Body of pancreas (tissue), 4 donors: ENCODE results near the gene USP7. TPM values are rescaled to one million over a fixed set of nuclear protein-coding genes. Genes with fewer than 3 reads are reported as not detected.

Experiments
- ATAC-seq: fragments of 150-250 bp; one replicate; pipeline ENCODE4 v1.9.1; 2016
- DNase-seq, 4 donors: peaks; one replicate each; pipeline ENCODE4 v3.0.0-alpha.2; 2019
- H3K27ac ChIP-seq, 4 donors: fragments of 200-600 bp; sonication (generic); 1 replicate in 3 of 4; 2 replicates in 1 of 4; pipeline versions ENCODE4 v1.5.1 to v1.6.1; 2016 to 2019; ENCODE audit warnings: mild to moderate bottlenecking in 1 of 4, mixed read lengths in 1 of 4, moderate library complexity in 1 of 4
- H3K27me3 ChIP-seq, 2 donors: fragments of 200-600 bp; sonication (generic); one replicate each; pipeline ENCODE4 v1.6.0; 2016; ENCODE audit warnings: mild to moderate bottlenecking in 1 of 2
- H3K36me3 ChIP-seq, 2 donors: fragments of 200-600 bp; sonication (generic); replicated peaks in 1 of 2; 2 replicates each; pipeline ENCODE4 v1.5.1; 2016; ENCODE audit warnings: low read depth in 2 of 2; ENCODE audit not compliant: insufficient read depth in 1 of 2
- H3K4me1 ChIP-seq: fragments of 200-600 bp; sonication (generic); one replicate; pipeline ENCODE4 v1.6.0; 2016
- H3K4me3 ChIP-seq, 2 donors: fragments of 200-600 bp; sonication (generic); 1 replicate in 1 of 2; 2 replicates in 1 of 2; pipeline ENCODE4 v1.5.1; 2016 to 2019
- H3K9me3 ChIP-seq, 3 donors: fragments of 200-600 bp; sonication (generic); 1 replicate in 2 of 3; 2 replicates in 1 of 3; pipeline ENCODE4 v1.5.1; 2016
- CTCF ChIP-seq, 7 experiments: fragments of 450-650 bp in 4 of 7; fragments of 200-600 bp in 3 of 7; sonication (generic) in 3 of 7; IDR thresholded peaks; one replicate each; pipeline ENCODE4 v1.5.1; 2016 to 2019; ENCODE audit warnings: antibody characterized with exemption in 7 of 7
- POLR2A ChIP-seq, 3 donors: fragments of 450-650 bp; IDR thresholded peaks; one replicate each; pipeline ENCODE4 v1.6.1; 2016; ENCODE audit warnings: antibody characterized with exemption in 3 of 3, mild to moderate bottlenecking in 2 of 3
- WGBS, 2 donors: methylation state at CpG; one replicate each; pipeline ENCODE4 v1.1.5; 2017; 5-methylcytosine and 5-hydroxymethylcytosine counted together
- intact Hi-C: fragments of 100-400 bp; cut with DNase I; formaldehyde crosslinking; loops from one replicate; pipeline ENCODE4 v1.15.1; 2023
- total RNA-seq, 2 donors: library from RNA; depleted of rRNA; stranded (reverse); fragments of >200 nt; gene quantifications; one replicate each; pipeline ENCODE4 v1.1.0, GENCODE V29; 2016

Gene USP7
- total RNA-seq, 2 donors from 2014 or later, result 36.1 to 38.2 TPM

GRCh38 chr16:9008601-9009260 lies 45.0 kb upstream of the USP7 start:
- Histone ChIP-seq H3K36me3 (no peaks in the 10 kb centered on the region), H3K4me3 (no peak overlapping the region), H3K9me3 (no peaks in the 10 kb centered on the region), H3K27ac (no peak overlapping the region), H3K4me1 (peaks cover 9% of the 10 kb centered on the region), H3K27me3 (no peaks in the 10 kb centered on the region)
- DNase-seq (peak; percentile 75 to 82 (median 77)), ATAC-seq (peak; percentile 87)
- WGBS, 2 donors, result 6 to 17% methylated on average over 10 to 25 of the region's 26 CpGs
- intact Hi-C loops, result no loop called here
- peak; percentile 65 to 87 (median 74) for TF ChIP-seq CTCF (IDR thresholded peaks at IDR 0.05)
- TF ChIP-seq POLR2A (IDR thresholded peaks at IDR 0.05), result no peak

GRCh38 chr16:9007177-9007794 lies 43.6 kb upstream of the USP7 start:
- H3K27ac ChIP-seq, result no peak overlapping the region
- intact Hi-C loops, result no loop called here
- H3K4me3 ChIP-seq, result no peak overlapping the region
- ATAC-seq, result no peak
- no peaks in the 10 kb centered on the region for H3K27me3 ChIP-seq
- no peak for TF ChIP-seq POLR2A (IDR thresholded peaks at IDR 0.05)
- no peak for TF ChIP-seq CTCF (IDR thresholded peaks at IDR 0.05)
- H3K36me3 ChIP-seq, result no peaks in the 10 kb centered on the region
- no peaks in the 10 kb centered on the region for H3K9me3 ChIP-seq
- DNase-seq, result no peak
- H3K4me1 ChIP-seq, result peaks cover 9% of the 10 kb centered on the region
- 78% methylated on average over 13 to 17 of the region's 17 CpGs for WGBS, 2 donors

DNA sequence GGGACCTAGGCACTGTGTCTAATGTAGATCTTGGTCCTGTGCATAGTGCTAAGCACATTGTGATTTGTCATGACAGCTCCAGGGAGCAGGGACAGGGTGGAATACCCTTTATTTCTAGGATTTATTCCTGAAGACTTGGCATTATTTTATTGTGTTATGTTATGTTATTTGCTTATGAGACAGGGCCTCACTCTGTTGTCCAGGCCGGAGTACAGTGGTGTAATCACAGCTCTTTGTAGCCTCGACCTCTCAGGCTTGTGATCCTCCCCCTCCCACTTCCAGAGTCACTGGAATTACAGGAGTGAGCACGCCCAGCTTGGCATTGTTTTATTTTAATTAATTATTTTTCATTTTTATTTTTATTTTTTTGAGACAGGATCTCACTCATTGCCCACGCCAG lies 40.5 kb upstream of the USP7 start:
- H3K4me1 ChIP-seq, result peaks cover 9% of the 10 kb centered on the region
- H3K9me3 ChIP-seq, result no peaks in the 10 kb centered on the region
- DNase-seq (no peak), ATAC-seq (no peak)
- intact Hi-C loops, result no loop called here
- whole genome bisulfite sequencing, 2 donors, result 83 to 90% methylated on average over 4 of the region's 4 CpGs
- no peak overlapping the region for H3K27ac ChIP-seq
- H3K36me3 ChIP-seq, result no peaks in the 10 kb centered on the region
- H3K4me3 ChIP-seq, result no peak overlapping the region
- TF ChIP-seq CTCF (IDR thresholded peaks at IDR 0.05) (no peak), POLR2A (IDR thresholded peaks at IDR 0.05) (no peak)
- no peaks in the 10 kb centered on the region for H3K27me3 ChIP-seq

DNA sequence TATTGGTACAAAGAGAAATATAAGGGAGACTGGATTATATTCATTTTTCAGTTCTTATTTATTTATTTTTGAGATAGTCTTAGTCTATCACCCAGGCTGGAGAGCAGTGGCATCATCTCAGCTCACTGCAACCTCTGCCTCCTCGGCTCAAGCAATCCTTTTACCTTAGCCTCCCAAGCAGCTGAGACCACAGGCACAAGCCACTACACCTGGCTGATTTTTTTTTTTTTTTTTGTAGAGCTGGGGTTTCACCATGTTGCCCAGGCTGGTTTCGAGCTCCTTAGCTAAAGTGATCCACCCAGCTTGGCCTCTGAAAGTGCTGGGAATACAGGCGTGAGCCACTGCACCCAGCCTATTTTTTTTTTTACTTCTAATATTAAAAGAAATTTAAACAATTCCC lies 40.1 kb upstream of the USP7 start:
- H3K9me3 ChIP-seq, result no peaks in the 10 kb centered on the region
- H3K27me3 ChIP-seq, result no peaks in the 10 kb centered on the region
- intact Hi-C loops, result no loop called here
- TF ChIP-seq POLR2A (IDR thresholded peaks at IDR 0.05) (no peak), CTCF (IDR thresholded peaks at IDR 0.05) (no peak)
- H3K36me3 ChIP-seq, result no peaks in the 10 kb centered on the region
- peaks cover 6% of the 10 kb centered on the region for H3K4me1 ChIP-seq
- H3K27ac ChIP-seq, result no peak overlapping the region
- ATAC-seq (no peak), DNase-seq (no peak)
- no peak overlapping the region for H3K4me3 ChIP-seq
- 85 to 100% methylated on average over 3 of the region's 3 CpGs for WGBS, 2 donors

DNA sequence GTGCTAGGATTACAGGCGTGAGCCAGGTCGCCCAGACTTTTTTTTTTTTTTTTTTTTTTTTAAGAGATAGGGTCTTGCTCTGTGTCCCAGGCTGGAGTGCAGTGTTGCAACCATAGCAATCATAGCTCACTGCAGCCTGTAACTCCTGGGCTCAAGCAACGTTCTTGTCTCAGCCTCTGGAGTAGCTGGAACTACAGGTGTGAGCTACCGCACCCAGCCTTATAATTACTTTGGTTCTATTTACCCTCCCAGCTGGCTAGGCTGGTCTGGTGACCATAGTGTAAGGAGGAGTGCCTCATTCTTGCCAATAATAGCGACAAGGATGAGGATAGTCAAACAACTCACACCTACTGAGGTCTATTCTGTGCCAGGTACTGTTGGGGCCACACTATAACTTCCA lies 39.6 kb upstream of the USP7 start:
- Histone ChIP-seq H3K36me3 (no peaks in the 10 kb centered on the region), H3K27ac (no peak overlapping the region), H3K27me3 (no peaks in the 10 kb centered on the region), H3K4me1 (peaks cover 2% of the 10 kb centered on the region), H3K4me3 (no peak overlapping the region), H3K9me3 (no peaks in the 10 kb centered on the region)
- WGBS, 2 donors, result 33 to 41% methylated on average over 1 to 5 of the region's 5 CpGs
- DNase-seq (peak in 2 of 4 donors; percentile 5 to 9), ATAC-seq (no peak)
- TF ChIP-seq POLR2A (IDR thresholded peaks at IDR 0.05), result no peak
- TF ChIP-seq CTCF (IDR thresholded peaks at IDR 0.05), result no peak
- intact Hi-C loops, result no loop called here
